HepG2 (cell line): ENCODE measurements around the gene FBN2. TPM values are rescaled to one million over a fixed set of nuclear protein-coding genes. Genes with fewer than 3 reads are reported as not detected.

Source experiments
- AGO1 ChIP-seq: fragments of 200-400 bp; formaldehyde crosslinking; IDR thresholded peaks from 2 replicates; pipeline ENCODE4 v1.6.1; 2017; ENCODE audit warnings: mild to moderate bottlenecking, low read depth, low read length, moderate library complexity; ENCODE audit not compliant: poor library complexity, severe bottlenecking
- CEBPB ChIP-seq: IDR thresholded peaks from 2 replicates; pipeline ENCODE4 v1.6.1; 2011; ENCODE audit warnings: low read depth, low read length, improper control_type of control experiment, borderline replicate concordance
- CREM ChIP-seq, 2 experiments: sonication (generic) in 1 of 2; formaldehyde crosslinking in 1 of 2; IDR thresholded peaks; 2 replicates each; pipeline versions ENCODE4 v1.4.0 to v1.6.1; 2016 to 2020; ENCODE audit warnings: antibody characterized with exemption in 1 of 2, mild to moderate bottlenecking in 1 of 2, missing genetic modification reagents in 1 of 2
- GABPA ChIP-seq, 2 experiments: IDR thresholded peaks; 2 replicates each; pipeline ENCODE4 v1.6.1; 2011 to 2016; ENCODE audit warnings: low read depth in 2 of 2, low read length in 1 of 2, missing biosample characterization in 1 of 2, missing genetic modification characterization in 1 of 2
- RNF2 ChIP-seq: fragments of 450-650 bp; conservative IDR thresholded peaks from 2 replicates; pipeline ENCODE4 v1.6.1; 2016; ENCODE audit warnings: low read depth
- SMARCE1 ChIP-seq: fragments of 450-650 bp; IDR thresholded peaks from 2 replicates; pipeline ENCODE4 v1.6.1; 2017; ENCODE audit warnings: borderline replicate concordance
- THAP8 ChIP-seq: sonication (generic); formaldehyde crosslinking; IDR thresholded peaks from 2 replicates; pipeline ENCODE4 v1.5.1; 2020; ENCODE audit warnings: missing genetic modification reagents, mild to moderate bottlenecking, borderline replicate concordance
- XBP1 ChIP-seq: sonication (generic); formaldehyde crosslinking; IDR thresholded peaks from 2 replicates; pipeline ENCODE4 v1.5.0; 2020; ENCODE audit warnings: missing genetic modification reagents
- ZC3H13 ChIP-seq: sonication (generic); formaldehyde crosslinking; IDR thresholded peaks from 2 replicates; pipeline ENCODE4 v1.8.1; 2023; ENCODE audit warnings: mild to moderate bottlenecking, missing genetic modification reagents, moderate library complexity
- ZNF777 ChIP-seq: sonication (generic); formaldehyde crosslinking; IDR thresholded peaks from 2 replicates; pipeline ENCODE4 v1.4.0; 2020; ENCODE audit warnings: missing genetic modification reagents
- polyA plus RNA-seq, 8 experiments: library from polyadenylated mRNA; depleted of rRNA in 3 of 8; stranded (reverse) in 7 of 8; unstranded in 1 of 8; fragments of >200 nt; fragmentation: Illumina TruSeq in 4 of 8; extraction: Trizol in 4 of 8; gene quantifications; 2 replicates each; pipeline versions ENCODE4 v1.2.1 to v1.2.3, GENCODE V29; 2011 to 2016; ENCODE audit warnings: low read depth in 4 of 8, missing spikeins in 1 of 8, mixed read lengths in 1 of 8; ENCODE audit not compliant: insufficient read depth in 1 of 8
- total RNA-seq, 5 experiments: library from RNA; depleted of rRNA; stranded (reverse); fragments of >200 nt; fragmentation: Illumina TruSeq; extraction: Trizol; gene quantifications; 2 replicates each; pipeline ENCODE4 v1.2.3, GENCODE V29; 2016; ENCODE audit warnings: low read depth in 1 of 5
- TF ChIP-seq, protein P1 (sequence below): sonication (generic); formaldehyde crosslinking; IDR thresholded peaks from 2 replicates; pipeline ENCODE4 v1.5.1; 2020; ENCODE audit warnings: missing genetic modification reagents, mild to moderate bottlenecking, borderline replicate concordance
- TF ChIP-seq, protein P2 (sequence below): IDR thresholded peaks from 2 replicates; pipeline ENCODE4 v1.6.1; 2016

FBN2 gene
- total and polyA plus RNA-seq, 2 of the 13 experiments (the other 11 are each of a cell fraction or from before 2014, with no cell fraction given): not detected

GRCh38 chr5:128541385-128541784 is 3.3 kb upstream of the FBN2 start (continued):
- TF ChIP-seq CEBPB (no peak), ZC3H13 (no peak), SMARCE1 (no peak), CREM (IDR thresholded peaks at IDR 0.05) (no peak), CREM (CRISPR knock-in tag; IDR thresholded peaks at IDR 0.05) (no peak), ZNF777 (CRISPR knock-in tag) (no peak), THAP8 (no peak), XBP1 (no peak), GABPA (IDR thresholded peaks at IDR 0.05; ENCODE audit: low read depth, low read length) (no peak), GABPA (CRISPR knock-in tag; IDR thresholded peaks at IDR 0.05; ENCODE audit: low read depth) (no peak), RNF2 (no peak), AGO1 (no peak)
- TF ChIP-seq, protein P1, sequence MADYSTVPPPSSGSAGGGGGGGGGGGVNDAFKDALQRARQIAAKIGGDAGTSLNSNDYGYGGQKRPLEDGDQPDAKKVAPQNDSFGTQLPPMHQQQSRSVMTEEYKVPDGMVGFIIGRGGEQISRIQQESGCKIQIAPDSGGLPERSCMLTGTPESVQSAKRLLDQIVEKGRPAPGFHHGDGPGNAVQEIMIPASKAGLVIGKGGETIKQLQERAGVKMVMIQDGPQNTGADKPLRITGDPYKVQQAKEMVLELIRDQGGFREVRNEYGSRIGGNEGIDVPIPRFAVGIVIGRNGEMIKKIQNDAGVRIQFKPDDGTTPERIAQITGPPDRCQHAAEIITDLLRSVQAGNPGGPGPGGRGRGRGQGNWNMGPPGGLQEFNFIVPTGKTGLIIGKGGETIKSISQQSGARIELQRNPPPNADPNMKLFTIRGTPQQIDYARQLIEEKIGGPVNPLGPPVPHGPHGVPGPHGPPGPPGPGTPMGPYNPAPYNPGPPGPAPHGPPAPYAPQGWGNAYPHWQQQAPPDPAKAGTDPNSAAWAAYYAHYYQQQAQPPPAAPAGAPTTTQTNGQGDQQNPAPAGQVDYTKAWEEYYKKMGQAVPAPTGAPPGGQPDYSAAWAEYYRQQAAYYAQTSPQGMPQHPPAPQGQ: no peak
- TF ChIP-seq, protein P2, sequence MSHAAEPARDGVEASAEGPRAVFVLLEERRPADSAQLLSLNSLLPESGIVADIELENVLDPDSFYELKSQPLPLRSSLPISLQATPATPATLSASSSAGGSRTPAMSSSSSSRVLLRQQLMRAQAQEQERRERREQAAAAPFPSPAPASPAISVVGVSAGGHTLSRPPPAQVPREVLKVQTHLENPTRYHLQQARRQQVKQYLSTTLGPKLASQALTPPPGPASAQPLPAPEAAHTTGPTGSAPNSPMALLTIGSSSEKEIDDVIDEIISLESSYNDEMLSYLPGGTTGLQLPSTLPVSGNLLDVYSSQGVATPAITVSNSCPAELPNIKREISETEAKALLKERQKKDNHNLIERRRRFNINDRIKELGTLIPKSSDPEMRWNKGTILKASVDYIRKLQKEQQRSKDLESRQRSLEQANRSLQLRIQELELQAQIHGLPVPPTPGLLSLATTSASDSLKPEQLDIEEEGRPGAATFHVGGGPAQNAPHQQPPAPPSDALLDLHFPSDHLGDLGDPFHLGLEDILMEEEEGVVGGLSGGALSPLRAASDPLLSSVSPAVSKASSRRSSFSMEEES (CRISPR knock-in tag): no peak
